ENCODE measurements around the gene ABHD2. TPM values are rescaled to one million over a fixed set of nuclear protein-coding genes. Genes with fewer than 3 reads are reported as not detected.

Gene ABHD2
- total and polyA plus RNA-seq, 2 donors (not counting 3 experiments of a cell fraction or from before 2014, with no cell fraction given), result 14.0 to 62.2 TPM

DNA sequence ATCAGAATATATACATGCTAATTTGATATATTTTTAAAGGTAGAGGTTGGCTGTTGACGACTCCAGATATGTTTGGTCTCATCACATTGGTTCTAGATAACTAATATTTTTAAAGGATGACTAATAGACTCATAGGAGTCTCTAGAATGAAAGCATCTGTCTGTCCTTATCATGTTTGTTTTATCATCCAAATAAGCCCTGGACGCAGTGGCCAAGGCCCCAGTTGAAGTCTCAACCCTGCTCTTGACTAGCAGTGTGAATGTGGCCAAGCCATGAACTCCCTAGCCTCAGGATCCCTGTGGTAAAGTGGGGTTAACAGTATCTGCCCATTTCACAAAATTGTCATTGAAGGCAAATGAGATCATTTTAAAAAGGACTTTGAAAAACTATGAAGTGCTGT, 53.6 kb downstream of the ABHD2 start:
- CTCF ChIA-PET, result interaction anchor here (0.5 to 1.2 kb wide), 2 partner anchors 13 to 222 kb away, joined by 4 read pairs; no protein-coding TSS in a partner anchor
- intact Hi-C loops (cut with micrococcal nuclease), result no loop called here

More for the DNA sequence above, 53.6 kb downstream of the ABHD2 start:
- DNase-seq (ENCODE audit: low read depth, low spot score), result no peak
- dilution Hi-C loops (cut with MboI; ENCODE audit: extremely low pct_ligation_motif_present, low sequenced_read_pairs), result no loop called here
- FAIRE-seq, result no peak
- no peaks in the 10 kb centered on the region for H3K9me1 ChIP-seq (replicated peaks; ENCODE audit: control insufficient read depth, extremely low read depth, insufficient read depth, low read length)
- TF ChIP-seq FOS (IDR thresholded peaks at IDR 0.05; ENCODE audit: borderline replicate concordance, insufficient read depth, low read length), result no peak
- TF ChIP-seq MYC (IDR thresholded peaks at IDR 0.05; ENCODE audit: low read depth, low read length), result no peak
- TF ChIP-seq JUN (IDR thresholded peaks at IDR 0.05; ENCODE audit: borderline replicate concordance, insufficient read depth, insufficient read length, low read depth), result no peak
- TF ChIP-seq EZH2 (IDR thresholded peaks at IDR 0.05; ENCODE audit: borderline replicate concordance, low read depth, low read length, severe bottlenecking), result no peak
- TF ChIP-seq POLR2A (IDR thresholded peaks at IDR 0.05; ENCODE audit: low read depth, low read length), result no peak
- TF ChIP-seq, protein P1, sequence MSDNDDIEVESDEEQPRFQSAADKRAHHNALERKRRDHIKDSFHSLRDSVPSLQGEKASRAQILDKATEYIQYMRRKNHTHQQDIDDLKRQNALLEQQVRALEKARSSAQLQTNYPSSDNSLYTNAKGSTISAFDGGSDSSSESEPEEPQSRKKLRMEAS (IDR thresholded peaks at IDR 0.05; ENCODE audit: insufficient read depth, insufficient read length), result no peak
- TF ChIP-seq GATA2 (IDR thresholded peaks at IDR 0.05; ENCODE audit: insufficient read depth, insufficient read length, low read depth, low read length), result no peak
- no peak for TF ChIP-seq POLR2AphosphoS5 (IDR thresholded peaks at IDR 0.05; ENCODE audit: insufficient read depth, low read depth, low read length)
- TF ChIP-seq, protein P2, sequence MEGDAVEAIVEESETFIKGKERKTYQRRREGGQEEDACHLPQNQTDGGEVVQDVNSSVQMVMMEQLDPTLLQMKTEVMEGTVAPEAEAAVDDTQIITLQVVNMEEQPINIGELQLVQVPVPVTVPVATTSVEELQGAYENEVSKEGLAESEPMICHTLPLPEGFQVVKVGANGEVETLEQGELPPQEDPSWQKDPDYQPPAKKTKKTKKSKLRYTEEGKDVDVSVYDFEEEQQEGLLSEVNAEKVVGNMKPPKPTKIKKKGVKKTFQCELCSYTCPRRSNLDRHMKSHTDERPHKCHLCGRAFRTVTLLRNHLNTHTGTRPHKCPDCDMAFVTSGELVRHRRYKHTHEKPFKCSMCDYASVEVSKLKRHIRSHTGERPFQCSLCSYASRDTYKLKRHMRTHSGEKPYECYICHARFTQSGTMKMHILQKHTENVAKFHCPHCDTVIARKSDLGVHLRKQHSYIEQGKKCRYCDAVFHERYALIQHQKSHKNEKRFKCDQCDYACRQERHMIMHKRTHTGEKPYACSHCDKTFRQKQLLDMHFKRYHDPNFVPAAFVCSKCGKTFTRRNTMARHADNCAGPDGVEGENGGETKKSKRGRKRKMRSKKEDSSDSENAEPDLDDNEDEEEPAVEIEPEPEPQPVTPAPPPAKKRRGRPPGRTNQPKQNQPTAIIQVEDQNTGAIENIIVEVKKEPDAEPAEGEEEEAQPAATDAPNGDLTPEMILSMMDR (IDR thresholded peaks at IDR 0.05; ENCODE audit: extremely low read depth in 1 of 2, insufficient read depth in 1 of 2, low read depth in 1 of 2, low read length in 2 of 2), result no peak
- no peaks in the 10 kb centered on the region for H4K20me1 ChIP-seq (replicated peaks; ENCODE audit: control insufficient read depth, extremely low read depth, insufficient read depth, low read length)
- POLR2A ChIA-PET, result no interaction called here
- peaks cover 2% of the 10 kb centered on the region for H3K79me2 ChIP-seq (ENCODE audit: control insufficient read depth, insufficient read depth, low read length)
- H3K27me3 ChIP-seq (ENCODE audit: control insufficient read depth in 2 of 2, insufficient read depth in 2 of 2, low read length in 2 of 2), result no peaks in the 10 kb centered on the region
- BruUV-seq (replicated peaks), result no TSS peak
- no peaks in the 10 kb centered on the region for H3K36me3 ChIP-seq (ENCODE audit: control insufficient read depth in 2 of 2, extremely low read depth in 1 of 2, insufficient read depth in 2 of 2, low read length in 2 of 2)
- no peak overlapping the region for H2AFZ ChIP-seq (ENCODE audit: low read depth, low read length)
- peaks cover 35% of the 10 kb centered on the region for H3K4me1 ChIP-seq (ENCODE audit: control insufficient read depth, extremely low read depth, insufficient read depth, low read length)
- no peak overlapping the region for H3K9ac ChIP-seq (replicated peaks; ENCODE audit: extremely low read depth, insufficient read depth, low read length)
- H3K9me3 ChIP-seq (replicated peaks; ENCODE audit: control insufficient read depth, insufficient read depth, low read length), result no peaks in the 10 kb centered on the region
- no peak overlapping the region for H3K4me2 ChIP-seq (ENCODE audit: insufficient read depth, low read length)
- H3K27ac ChIP-seq (ENCODE audit: insufficient read depth, low read depth, low read length), result no peak overlapping the region
- H3K4me3 ChIP-seq (replicated peaks in 1 of 3; ENCODE audit: insufficient read depth in 1 of 3, low read depth in 1 of 3, low read length in 3 of 3), result no peak overlapping the region

Data from endothelial cell of umbilical vein (primary cell).